H1 (cell line): ENCODE data around the gene SHC3.
A peak's percentile ranks its signal among the peaks of the same experiment; 100 is the strongest.

Source experiments
- POLR2A ChIP-seq, 2 experiments: IDR thresholded peaks; 1 replicate in 1 of 2; 2 replicates in 1 of 2; pipeline ENCODE4 v1.6.1; 2011; ENCODE audit warnings: low read depth in 2 of 2, low read length in 2 of 2, mild to moderate bottlenecking in 2 of 2; ENCODE audit errors: control extremely low read depth in 1 of 2
- RBBP5 ChIP-seq: IDR thresholded peaks from 2 replicates; pipeline ENCODE4 v1.7.1; 2012; ENCODE audit warnings: low read depth, mild to moderate bottlenecking, inconsistent platforms, low read length, moderate library complexity, borderline replicate concordance
- ZNF274 ChIP-seq: IDR thresholded peaks from 2 replicates; pipeline ENCODE4 v1.7.0; 2012; ENCODE audit warnings: low read length, borderline replicate concordance; ENCODE audit errors: extremely low read depth

GRCh38 chr9:88990041-88990728 lies 188.4 kb downstream of the SHC3 start:
- TF ChIP-seq POLR2A (IDR thresholded peaks at IDR 0.05; ENCODE audit: control extremely low read depth in 1 of 2, low read depth in 2 of 2, low read length in 2 of 2) (0 out of 3 replicates have a peak, but pooled peaks of 1 of the 2 experiments have one; percentile 17), RBBP5 (no peak), ZNF274 (no peak)
